ENCODE measurements around the gene TGFBR3. TPM values are rescaled to one million over a fixed set of nuclear protein-coding genes. Genes with fewer than 3 reads are reported as not detected.

Gene TGFBR3
- total and polyA plus RNA-seq, 3 experiments from 2014 or later = 28.8 to 78.5 (median 29.9) TPM

DNA sequence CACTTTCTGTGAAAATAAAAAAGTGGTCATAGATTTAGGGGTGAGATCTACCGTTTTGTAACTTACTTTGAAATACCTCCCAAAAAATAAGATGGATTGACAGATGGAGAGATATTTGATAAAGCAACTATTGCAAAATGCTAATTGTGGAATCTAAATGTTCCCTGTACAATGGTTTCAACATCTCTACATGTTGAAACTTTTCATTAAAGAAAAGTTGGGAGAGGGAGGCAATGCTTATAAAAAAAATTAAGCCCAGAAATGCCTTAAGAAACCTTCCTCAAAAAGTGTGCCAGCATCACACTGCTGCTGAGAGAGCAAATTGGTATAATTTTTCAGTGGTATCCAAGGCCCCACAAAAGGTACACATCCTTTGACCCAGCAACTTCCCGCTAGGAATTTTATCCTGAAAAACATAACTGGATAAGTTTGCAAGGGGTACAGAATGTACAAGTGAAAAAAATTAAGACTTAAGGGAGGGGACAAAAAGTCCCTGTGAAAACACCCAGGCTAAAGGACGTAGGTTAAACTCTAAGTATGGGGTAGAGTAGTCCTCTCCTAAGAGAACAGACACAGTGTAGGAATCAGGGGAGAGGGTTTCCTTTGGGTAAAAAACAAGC is 84.3 kb downstream of the TGFBR3 start:
- no peak for DNase-seq
- ChIA-PET CTCF (no interaction called here), POLR2A (no interaction called here)
- H3K9me3 ChIP-seq (ENCODE audit: low read length) = no peaks in the 10 kb centered on the region
- H3K36me3 ChIP-seq (ENCODE audit: insufficient read depth, low read length) = no peaks in the 10 kb centered on the region
- H3K36me3 Mint-ChIP-seq = peaks cover 0 to 10% (median 4%) of the 10 kb centered on the region in 3 donors
- peaks cover 52% of the 10 kb centered on the region for H3K4me1 ChIP-seq (ENCODE audit: insufficient read depth, low read length)
- no peak overlapping the region for H3K27ac ChIP-seq (ENCODE audit: low read depth, low read length)
- H3K4me3 ChIP-seq (ENCODE audit: low read length) = no peak overlapping the region
- H3K9me3 Mint-ChIP-seq = no peaks in the 10 kb centered on the region
- H3K4me3 Mint-ChIP-seq = no peak overlapping the region
- H3K27me3 ChIP-seq (ENCODE audit: insufficient read depth, low read length, poor library complexity, severe bottlenecking) = no peaks in the 10 kb centered on the region
- peaks cover 0 to 3% of the 10 kb centered on the region in 2 donors for H3K27me3 Mint-ChIP-seq
- peak overlapping the region in 6 of 8 donors; percentile 28 to 100 (median 62) for H3K27ac Mint-ChIP-seq
- H3K4me1 Mint-ChIP-seq = peaks cover 69 to 78% (median 76%) of the 10 kb centered on the region in 3 donors

DNA sequence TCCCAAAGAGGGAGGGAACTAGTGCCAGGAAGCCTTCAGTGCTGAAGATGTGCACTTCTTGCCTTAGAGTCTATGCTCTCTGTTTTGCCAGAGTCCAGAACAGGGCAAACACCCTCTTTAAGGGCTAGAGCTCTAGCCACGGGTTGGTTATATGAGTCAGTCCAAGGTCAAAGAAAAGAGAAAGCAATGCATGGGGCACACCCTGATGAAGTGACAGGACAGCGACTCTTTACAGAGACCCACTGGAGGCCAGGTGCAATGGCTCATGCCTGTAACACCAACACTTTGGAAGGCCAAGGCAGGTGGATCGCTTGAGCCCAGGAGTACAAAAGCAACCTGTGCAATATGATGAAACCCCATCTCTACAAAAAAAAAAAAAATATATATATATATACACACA is 86.1 kb downstream of the TGFBR3 start:
- Mint-ChIP-seq H3K4me1 (peaks cover 59 to 64% (median 60%) of the 10 kb centered on the region in 3 donors), H3K27me3 (peaks cover 0 to 3% of the 10 kb centered on the region in 2 donors), H3K27ac (peak overlapping the region in 4 of 8 donors; percentile 28 to 83 (median 56)), H3K9me3 (no peaks in the 10 kb centered on the region), H3K36me3 (peaks cover 4 to 26% (median 17%) of the 10 kb centered on the region in 3 donors), H3K4me3 (no peak overlapping the region)
- no peaks in the 10 kb centered on the region for H3K9me3 ChIP-seq (ENCODE audit: low read length)
- H3K4me1 ChIP-seq (ENCODE audit: insufficient read depth, low read length) = peaks cover 39% of the 10 kb centered on the region
- no peak overlapping the region for H3K4me3 ChIP-seq (ENCODE audit: low read length)
- DNase-seq = no peak
- no peaks in the 10 kb centered on the region for H3K36me3 ChIP-seq (ENCODE audit: insufficient read depth, low read length)
- POLR2A ChIA-PET = interaction anchor here (0.6 kb wide), 1 partner anchor 8 kb away, joined by 3 read pairs; no protein-coding TSS in a partner anchor
- CTCF ChIA-PET = no interaction called here
- no peaks in the 10 kb centered on the region for H3K27me3 ChIP-seq (ENCODE audit: insufficient read depth, low read length, poor library complexity, severe bottlenecking)
- H3K27ac ChIP-seq (ENCODE audit: low read depth, low read length) = no peak overlapping the region

DNA sequence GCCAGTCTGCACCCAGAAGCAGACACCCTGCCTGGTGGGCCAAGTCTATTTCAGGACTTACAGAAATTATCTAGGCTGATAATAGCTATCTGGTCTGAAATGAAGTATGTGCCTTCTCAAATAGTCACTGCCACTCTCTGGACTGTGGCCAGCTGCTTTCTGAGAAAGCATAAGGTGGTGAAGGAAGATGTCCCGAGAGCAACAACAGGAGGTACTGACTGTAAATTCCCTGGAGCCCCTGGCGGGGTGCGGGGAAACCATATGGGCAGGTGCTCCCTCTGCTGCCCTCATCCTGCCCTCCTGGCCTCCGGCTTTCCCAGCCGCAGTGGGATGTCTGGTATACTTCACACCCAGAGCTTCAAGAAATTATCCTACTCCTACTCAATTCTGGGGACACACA is 86.8 kb downstream of the TGFBR3 start:
- no peaks in the 10 kb centered on the region for H3K27me3 Mint-ChIP-seq
- Histone ChIP-seq H3K4me3 (ENCODE audit: low read length) (no peak overlapping the region), H3K36me3 (ENCODE audit: insufficient read depth, low read length) (no peaks in the 10 kb centered on the region), H3K4me1 (ENCODE audit: insufficient read depth, low read length) (peaks cover 34% of the 10 kb centered on the region), H3K27me3 (ENCODE audit: insufficient read depth, low read length, poor library complexity, severe bottlenecking) (no peaks in the 10 kb centered on the region), H3K27ac (ENCODE audit: low read depth, low read length) (no peak overlapping the region), H3K9me3 (ENCODE audit: low read length) (no peaks in the 10 kb centered on the region)
- ChIA-PET POLR2A (no interaction called here), CTCF (interaction anchor here (0.8 kb wide), 1 partner anchor 65 kb away, joined by 3 read pairs; no protein-coding TSS in a partner anchor)
- DNase-seq = no peak
- peaks cover 11 to 31% (median 17%) of the 10 kb centered on the region in 3 donors for H3K36me3 Mint-ChIP-seq
- peaks cover 52 to 57% (median 55%) of the 10 kb centered on the region in 3 donors for H3K4me1 Mint-ChIP-seq
- H3K9me3 Mint-ChIP-seq = no peaks in the 10 kb centered on the region
- peak overlapping the region in 5 of 8 donors; percentile 41 to 83 (median 72) for H3K27ac Mint-ChIP-seq
- no peak overlapping the region for H3K4me3 Mint-ChIP-seq

DNA sequence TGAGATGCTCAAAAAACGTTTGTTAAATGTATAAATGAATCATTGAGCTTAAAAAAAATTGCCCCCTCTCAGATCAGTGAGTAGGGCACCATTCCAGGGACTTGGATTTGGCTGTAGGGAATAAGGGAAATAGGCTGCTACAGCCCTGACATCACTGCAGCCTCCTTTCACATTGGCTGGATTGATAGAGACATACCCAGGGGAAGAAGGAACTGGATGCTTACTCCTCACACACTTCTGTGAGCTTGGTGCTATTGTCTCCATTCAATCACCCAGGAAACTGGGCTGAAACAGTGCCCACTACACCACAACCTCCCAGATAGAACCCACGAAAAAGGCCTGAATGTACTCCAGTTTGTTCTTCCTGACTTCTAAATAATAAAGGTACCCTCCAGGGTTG is 87.2 kb downstream of the TGFBR3 start:
- no peaks in the 10 kb centered on the region for H3K27me3 ChIP-seq (ENCODE audit: insufficient read depth, low read length, poor library complexity, severe bottlenecking)
- peaks cover 49 to 53% (median 51%) of the 10 kb centered on the region in 3 donors for H3K4me1 Mint-ChIP-seq
- H3K36me3 Mint-ChIP-seq = peaks cover 11 to 33% (median 17%) of the 10 kb centered on the region in 3 donors
- H3K4me3 Mint-ChIP-seq = no peak overlapping the region
- no peaks in the 10 kb centered on the region for H3K27me3 Mint-ChIP-seq
- H3K9me3 Mint-ChIP-seq = no peaks in the 10 kb centered on the region
- H3K4me1 ChIP-seq (ENCODE audit: insufficient read depth, low read length) = peaks cover 30% of the 10 kb centered on the region
- H3K27ac ChIP-seq (ENCODE audit: low read depth, low read length) = no peak overlapping the region
- H3K36me3 ChIP-seq (ENCODE audit: insufficient read depth, low read length) = no peaks in the 10 kb centered on the region
- H3K4me3 ChIP-seq (ENCODE audit: low read length) = no peak overlapping the region
- no peaks in the 10 kb centered on the region for H3K9me3 ChIP-seq (ENCODE audit: low read length)
- ChIA-PET POLR2A (no interaction called here), CTCF (interaction anchor here (0.8 to 1.3 kb wide), 2 partner anchors 11 to 66 kb away, joined by 3 to 4 read pairs; no protein-coding TSS in a partner anchor)
- DNase-seq = no peak
- H3K27ac Mint-ChIP-seq = peak overlapping the region in 6 of 8 donors; percentile 26 to 87 (median 58)

DNA sequence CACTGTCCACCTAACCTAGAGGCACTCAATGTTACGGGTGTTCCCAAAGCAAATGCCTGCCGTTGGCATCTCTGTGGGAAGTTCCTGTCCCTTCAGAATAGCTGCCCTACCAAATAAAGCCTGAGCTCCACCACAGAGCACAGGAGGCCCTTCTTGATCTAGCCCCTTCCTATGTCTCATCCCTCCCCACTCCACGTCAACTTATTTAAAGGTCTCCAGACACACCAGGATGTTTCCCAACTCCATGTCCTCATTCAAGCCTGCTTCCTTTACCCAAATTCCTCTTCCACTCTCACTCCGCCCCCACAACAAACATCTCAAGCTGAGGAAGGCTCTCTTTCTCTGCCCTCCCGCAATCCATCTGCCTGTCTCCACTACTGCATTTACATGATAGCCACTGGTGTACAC is 87.7 kb downstream of the TGFBR3 start:
- H3K9me3 ChIP-seq (ENCODE audit: low read length) = no peaks in the 10 kb centered on the region
- Mint-ChIP-seq H3K27ac (peak overlapping the region in 7 of 8 donors; percentile 6 to 87 (median 49)), H3K9me3 (no peaks in the 10 kb centered on the region), H3K36me3 (peaks cover 11 to 33% (median 17%) of the 10 kb centered on the region in 3 donors), H3K4me3 (no peak overlapping the region), H3K4me1 (peaks cover 46 to 50% (median 47%) of the 10 kb centered on the region in 3 donors), H3K27me3 (no peaks in the 10 kb centered on the region)
- H3K27ac ChIP-seq (ENCODE audit: low read depth, low read length) = no peak overlapping the region
- no peak for DNase-seq
- ChIA-PET POLR2A (no interaction called here), CTCF (interaction anchor here (1.3 kb wide), 1 partner anchor 10 kb away, joined by 4 read pairs; no protein-coding TSS in a partner anchor)
- H3K36me3 ChIP-seq (ENCODE audit: insufficient read depth, low read length) = no peaks in the 10 kb centered on the region
- peaks cover 25% of the 10 kb centered on the region for H3K4me1 ChIP-seq (ENCODE audit: insufficient read depth, low read length)
- H3K4me3 ChIP-seq (ENCODE audit: low read length) = no peak overlapping the region
- H3K27me3 ChIP-seq (ENCODE audit: insufficient read depth, low read length, poor library complexity, severe bottlenecking) = no peaks in the 10 kb centered on the region

DNA sequence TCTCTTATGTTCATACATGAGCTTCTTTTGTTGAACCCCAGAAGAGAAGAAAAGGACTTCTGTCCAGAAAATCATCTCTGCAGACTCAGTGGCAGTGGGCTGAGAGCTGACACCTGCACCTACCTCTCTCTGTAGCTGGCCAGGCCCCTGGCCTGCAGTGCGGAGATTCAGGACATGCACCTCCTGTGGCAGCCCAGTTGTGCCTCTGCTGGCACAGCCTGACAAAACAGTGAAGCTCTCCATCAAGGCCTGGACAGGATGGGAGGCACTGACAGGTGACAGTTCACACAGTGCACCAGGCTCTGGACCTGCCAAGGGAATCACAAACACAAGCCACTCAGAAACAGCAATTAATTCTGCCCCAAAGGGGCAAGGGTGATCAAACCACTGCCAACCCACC is 88.8 kb downstream of the TGFBR3 start:
- CTCF ChIA-PET = no interaction called here
- H3K36me3 Mint-ChIP-seq = peaks cover 11 to 33% (median 18%) of the 10 kb centered on the region in 3 donors
- H3K27ac Mint-ChIP-seq = peak overlapping the region in 3 of 8 donors; percentile 12 to 65 (median 23)
- H3K9me3 ChIP-seq (ENCODE audit: low read length) = no peaks in the 10 kb centered on the region
- H3K27me3 Mint-ChIP-seq = no peaks in the 10 kb centered on the region
- peaks cover 19% of the 10 kb centered on the region for H3K4me1 ChIP-seq (ENCODE audit: insufficient read depth, low read length)
- POLR2A ChIA-PET = interaction anchor here (0.6 kb wide), 1 partner anchor 50 kb away, joined by 5 read pairs; no protein-coding TSS in a partner anchor
- H3K27me3 ChIP-seq (ENCODE audit: insufficient read depth, low read length, poor library complexity, severe bottlenecking) = no peaks in the 10 kb centered on the region
- DNase-seq = no peak
- peaks cover 46 to 52% (median 48%) of the 10 kb centered on the region in 3 donors for H3K4me1 Mint-ChIP-seq
- H3K36me3 ChIP-seq (ENCODE audit: insufficient read depth, low read length) = no peaks in the 10 kb centered on the region
- no peak overlapping the region for H3K4me3 Mint-ChIP-seq
- H3K9me3 Mint-ChIP-seq = no peaks in the 10 kb centered on the region
- H3K27ac ChIP-seq (ENCODE audit: low read depth, low read length) = no peak overlapping the region
- no peak overlapping the region for H3K4me3 ChIP-seq (ENCODE audit: low read length)

DNA sequence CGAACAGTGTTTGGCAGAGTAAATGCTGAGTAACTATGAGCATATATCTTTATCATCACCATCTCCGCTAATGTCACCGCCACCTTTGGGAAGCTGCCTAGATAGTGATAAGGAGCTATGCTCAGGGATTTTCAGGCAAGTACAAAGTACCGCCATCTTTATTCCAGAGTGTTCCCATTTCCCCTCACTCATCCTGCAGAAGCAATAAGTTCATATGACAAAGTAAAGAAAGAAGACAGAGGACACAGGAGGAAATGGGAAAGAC is 89.6 kb downstream of the TGFBR3 start:
- Mint-ChIP-seq H3K4me3 (no peak overlapping the region), H3K27me3 (no peaks in the 10 kb centered on the region), H3K4me1 (peaks cover 48 to 52% (median 49%) of the 10 kb centered on the region in 3 donors), H3K36me3 (peaks cover 11 to 33% (median 18%) of the 10 kb centered on the region in 3 donors), H3K27ac (peak overlapping the region in 2 of 8 donors; percentile 58 to 61), H3K9me3 (no peaks in the 10 kb centered on the region)
- Histone ChIP-seq H3K36me3 (ENCODE audit: insufficient read depth, low read length) (no peaks in the 10 kb centered on the region), H3K27ac (ENCODE audit: low read depth, low read length) (no peak overlapping the region), H3K9me3 (ENCODE audit: low read length) (no peaks in the 10 kb centered on the region), H3K27me3 (ENCODE audit: insufficient read depth, low read length, poor library complexity, severe bottlenecking) (no peaks in the 10 kb centered on the region), H3K4me3 (ENCODE audit: low read length) (no peak overlapping the region), H3K4me1 (ENCODE audit: insufficient read depth, low read length) (peaks cover 27% of the 10 kb centered on the region)
- ChIA-PET CTCF (no interaction called here), POLR2A (no interaction called here)
- DNase-seq = no peak

DNA sequence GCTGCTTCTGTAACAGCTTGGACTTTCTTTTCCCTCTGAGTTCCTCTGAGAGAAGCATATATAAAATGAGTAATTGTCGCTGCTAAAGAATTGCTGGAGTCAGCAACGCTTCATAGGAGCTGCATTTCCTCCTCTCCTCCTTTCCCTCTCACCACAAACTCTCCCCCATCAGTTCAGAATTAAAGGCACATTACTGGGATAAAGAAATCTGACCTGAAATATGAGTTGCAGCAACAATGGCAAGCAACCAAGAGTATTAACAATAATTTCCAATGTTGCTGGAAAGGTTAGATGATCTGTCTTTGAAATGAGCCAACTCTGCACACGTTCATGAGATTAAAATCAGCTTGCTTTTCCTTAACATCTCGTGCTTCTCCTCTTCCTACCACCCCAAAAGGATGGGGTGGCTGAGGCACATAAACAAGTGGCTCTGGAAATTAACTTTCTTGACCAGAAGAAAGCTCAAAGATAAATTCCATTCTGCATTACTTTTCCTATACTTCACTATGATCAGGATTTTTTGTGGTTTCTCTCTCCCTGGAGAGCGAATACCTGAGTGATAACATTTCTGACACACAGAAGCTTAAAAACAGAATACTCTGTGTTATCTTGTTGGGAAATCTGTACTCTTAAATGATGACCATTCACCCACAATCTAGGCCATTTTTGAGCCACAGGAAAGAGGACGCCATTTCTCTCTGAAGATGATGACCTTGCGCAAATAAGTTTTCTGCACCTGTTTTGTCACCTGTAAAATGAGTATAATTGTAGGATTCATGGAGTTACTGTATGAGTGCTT is 90.2 kb downstream of the TGFBR3 start:
- Mint-ChIP-seq H3K36me3 (peaks cover 11 to 33% (median 18%) of the 10 kb centered on the region in 3 donors), H3K4me3 (no peak overlapping the region), H3K27ac (peak overlapping the region in 4 of 8 donors; percentile 44 to 85 (median 60)), H3K27me3 (no peaks in the 10 kb centered on the region), H3K4me1 (peaks cover 51 to 54% (median 53%) of the 10 kb centered on the region in 3 donors), H3K9me3 (no peaks in the 10 kb centered on the region)
- no peak overlapping the region for H3K4me3 ChIP-seq (ENCODE audit: low read length)
- POLR2A ChIA-PET = no interaction called here
- H3K27ac ChIP-seq (ENCODE audit: low read depth, low read length) = no peak overlapping the region
- H3K9me3 ChIP-seq (ENCODE audit: low read length) = no peaks in the 10 kb centered on the region
- no peak for DNase-seq
- no peaks in the 10 kb centered on the region for H3K27me3 ChIP-seq (ENCODE audit: insufficient read depth, low read length, poor library complexity, severe bottlenecking)
- no peaks in the 10 kb centered on the region for H3K36me3 ChIP-seq (ENCODE audit: insufficient read depth, low read length)
- CTCF ChIA-PET = interaction anchor here (1.3 kb wide), 1 partner anchor 14 kb away, joined by 4 read pairs; no protein-coding TSS in a partner anchor
- peaks cover 32% of the 10 kb centered on the region for H3K4me1 ChIP-seq (ENCODE audit: insufficient read depth, low read length)

All from CD8-positive, alpha-beta memory T cell (primary cell).